COLO668 (cell line): Measurements from ENCODE around the gene DCST1.

Experiments
- DNase-seq: peaks from one replicate; lab custom pipeline; 2025; ENCODE audit not compliant: unreplicated experiment; lab: John Stamatoyannopoulos, UW

DCST1 gene

DNA sequence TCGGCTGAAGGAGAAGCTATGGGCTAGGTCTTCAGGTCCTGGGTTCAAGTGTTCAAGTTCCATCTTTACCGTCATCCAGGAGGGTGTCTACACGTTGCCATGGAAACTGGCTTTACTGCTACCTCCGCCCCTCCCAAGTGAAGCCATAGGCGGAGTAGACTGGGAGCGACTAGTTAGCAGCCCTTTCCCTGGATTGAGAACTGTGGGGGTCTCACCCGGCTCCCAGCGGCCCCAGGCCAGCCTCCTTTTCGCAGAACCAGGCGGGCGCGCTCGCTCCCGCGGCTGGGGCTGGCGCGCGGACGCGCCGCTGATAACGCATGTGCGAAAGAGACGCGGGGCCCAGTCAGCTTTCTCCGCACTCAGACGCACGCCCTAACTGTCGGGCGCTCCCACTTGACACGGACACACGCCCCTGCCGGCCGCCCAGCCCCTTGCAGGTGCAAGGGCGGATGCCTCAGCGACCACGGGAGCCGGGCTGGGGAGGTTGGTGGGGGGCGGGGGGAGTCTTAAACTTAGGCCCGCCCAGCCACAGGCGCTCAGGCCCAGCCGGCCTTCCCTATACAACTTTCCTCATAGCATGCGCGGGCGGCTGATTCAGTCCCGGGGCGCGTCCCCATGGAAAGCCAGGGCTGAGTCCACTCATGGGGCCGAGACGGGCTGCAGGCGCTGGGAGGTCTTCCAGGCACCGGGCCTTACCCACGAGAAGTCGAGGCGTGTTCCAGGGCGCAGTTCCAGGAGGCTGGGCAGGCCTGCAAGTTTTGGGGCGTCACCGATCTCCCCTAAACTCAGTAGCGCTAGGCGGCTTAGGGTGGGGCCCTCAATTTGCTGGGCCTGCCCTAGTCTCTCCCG, 37.3 kb downstream of the DCST1 start:
- peak; percentile 92 for DNase-seq

DNA sequence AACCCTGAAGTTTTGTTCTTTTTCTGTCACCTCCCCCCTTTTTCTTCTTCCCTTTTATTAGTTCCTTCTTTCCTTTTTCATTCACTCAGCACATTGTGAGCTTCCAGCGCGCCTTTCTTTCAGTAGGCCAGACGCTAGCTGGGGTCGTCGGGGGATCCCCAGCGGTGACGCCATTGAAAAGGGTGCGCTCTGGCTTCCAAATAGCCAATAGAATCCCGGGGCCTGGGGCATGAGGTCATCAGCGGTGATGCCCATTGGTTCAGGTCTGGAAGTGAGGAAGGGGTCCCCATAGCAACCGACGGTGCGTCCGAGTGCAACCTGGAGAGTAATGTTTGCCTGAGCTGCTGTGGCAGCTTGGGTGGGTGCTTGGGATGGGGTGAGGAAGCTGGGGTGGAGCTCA, 38.1 kb downstream of the DCST1 start:
- DNase-seq = peak; percentile 54

DNA sequence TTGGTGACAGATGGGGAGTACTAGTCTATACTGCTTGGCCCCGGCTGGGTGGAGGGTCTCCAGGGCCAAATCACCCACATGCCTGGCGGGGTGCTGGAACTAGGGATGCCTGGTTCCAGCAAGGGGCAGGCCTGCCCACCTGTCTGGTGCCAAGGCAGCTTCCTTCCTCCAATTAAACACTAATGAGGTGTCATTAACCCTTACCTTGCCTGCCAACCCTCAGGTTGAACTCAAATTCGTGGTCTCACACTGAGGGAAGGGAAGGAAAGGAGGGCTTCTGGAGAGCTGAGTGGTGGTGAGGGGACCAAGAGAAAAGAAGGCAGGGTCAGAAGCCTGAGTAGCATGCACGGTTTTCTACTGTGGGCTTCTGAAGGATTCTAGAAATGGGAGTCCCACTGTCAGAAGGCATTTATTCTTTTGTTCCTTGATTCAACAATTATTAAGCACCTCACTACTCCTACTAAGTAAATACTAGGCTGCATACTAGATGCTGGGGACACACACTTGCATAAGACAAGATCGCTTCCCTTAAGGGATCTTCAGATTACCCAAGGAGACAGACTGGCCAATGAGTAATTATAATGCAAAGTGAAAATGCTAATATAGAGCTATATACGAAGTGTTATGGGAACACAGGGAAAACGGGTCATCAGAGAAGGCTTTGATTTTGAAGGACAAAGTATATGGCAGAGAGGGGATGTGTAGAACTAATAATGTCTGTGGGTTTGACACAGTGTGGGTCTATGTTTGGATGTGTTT, 39.1 kb downstream of the DCST1 start:
- no peak for DNase-seq

DNA sequence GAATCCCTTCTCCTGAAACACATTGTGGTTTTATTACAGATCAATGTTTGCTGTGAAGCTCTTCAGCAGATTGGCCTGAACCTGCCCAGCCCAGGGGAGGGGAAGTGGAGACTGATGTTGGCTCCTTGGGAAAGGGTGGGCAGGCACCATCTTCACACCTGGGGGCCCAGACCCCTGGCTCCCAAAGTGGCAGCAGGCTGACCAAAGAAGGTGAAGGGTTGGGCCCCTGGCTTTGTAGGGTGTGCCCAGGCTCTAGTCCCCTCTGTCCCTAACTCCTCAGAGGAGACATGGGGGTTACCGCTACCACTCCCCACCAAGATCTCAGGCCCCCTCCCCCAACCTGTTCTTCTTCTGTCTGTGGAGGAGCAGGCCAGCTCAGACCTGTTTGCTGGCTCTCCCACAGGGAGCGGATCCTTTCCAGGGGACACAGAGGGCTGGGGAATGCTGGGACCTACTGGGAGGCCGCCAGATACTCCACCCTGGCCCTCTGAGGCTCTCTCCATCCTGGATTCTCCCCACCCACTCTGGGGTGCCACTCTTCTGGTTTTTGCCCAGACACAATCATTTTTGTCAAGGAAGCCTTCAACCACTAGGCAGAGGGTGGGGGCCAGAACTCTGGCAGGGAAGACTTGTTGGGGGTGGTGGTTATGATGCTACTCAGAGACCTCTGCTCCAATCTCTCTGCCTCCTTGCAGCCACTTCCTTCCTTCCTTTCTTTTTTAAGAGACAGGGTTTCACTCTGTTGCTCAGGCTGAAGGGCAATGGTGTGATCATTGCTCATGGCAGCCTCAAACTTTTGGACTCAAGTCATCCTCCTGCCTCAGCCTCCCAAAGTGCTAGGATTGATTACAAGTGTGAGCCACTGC, 40.0 kb downstream of the DCST1 start:
- DNase-seq = peak; percentile 30

DNA sequence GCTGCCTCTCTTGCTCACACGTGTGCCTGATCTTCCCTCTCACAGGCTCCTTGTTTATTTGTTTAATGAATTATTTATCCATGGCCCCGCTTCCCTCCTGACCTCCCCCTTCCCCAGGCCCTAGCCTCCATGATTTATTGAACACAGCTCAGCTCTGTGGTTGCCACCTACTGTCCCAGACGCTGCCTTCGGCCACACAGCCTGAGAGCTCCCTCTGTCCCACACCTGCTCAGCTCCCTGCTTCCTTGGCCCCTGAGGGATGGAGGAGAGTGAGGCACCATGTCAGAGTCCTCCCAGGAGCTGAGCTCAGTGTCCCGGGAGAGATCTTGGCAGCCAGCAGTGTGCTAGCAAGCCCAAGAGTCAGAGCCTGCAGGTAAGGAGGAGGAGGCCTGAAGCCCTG, 41.9 kb downstream of the DCST1 start:
- DNase-seq = peak; percentile 85

DNA sequence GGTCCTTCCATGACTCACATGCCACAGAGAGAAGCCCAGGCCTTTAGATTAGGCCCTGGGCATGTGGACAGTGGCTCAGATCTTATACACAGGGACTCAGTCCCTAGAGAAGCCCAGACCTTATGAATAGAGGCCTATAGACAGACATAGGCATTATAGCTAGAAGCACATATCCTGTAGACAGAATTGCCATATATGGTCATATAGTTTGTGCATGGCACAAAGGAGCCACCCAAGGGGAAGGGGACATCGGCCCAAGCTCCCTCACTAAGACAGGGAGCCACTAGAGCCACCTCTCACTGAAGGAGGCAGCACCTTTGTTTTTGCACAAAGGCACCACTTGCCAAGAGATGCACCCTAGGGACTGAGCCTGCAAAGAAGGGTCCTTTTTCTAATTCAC, 42.7 kb downstream of the DCST1 start:
- DNase-seq = no peak

DNA sequence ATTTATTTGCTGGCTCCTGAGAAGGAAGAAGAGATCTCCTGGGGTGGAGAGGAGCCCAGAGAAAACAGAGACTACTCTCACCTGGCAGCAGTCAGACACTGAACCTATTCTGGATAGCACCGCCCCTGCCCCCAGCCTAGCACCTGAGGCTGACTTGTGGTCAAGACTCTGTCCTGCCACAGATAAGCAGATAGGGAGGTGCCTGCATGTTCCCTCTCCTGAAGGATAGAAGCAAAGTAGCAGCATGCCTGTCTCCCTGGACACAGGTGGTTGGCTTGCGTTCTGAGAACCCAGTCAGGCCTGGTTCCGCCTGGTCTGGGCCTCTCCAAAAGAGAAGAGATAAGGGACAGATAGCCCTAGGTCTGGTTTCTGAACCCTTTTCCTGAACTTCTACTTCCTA, 43.7 kb downstream of the DCST1 start:
- peak; percentile 47 for DNase-seq

DNA sequence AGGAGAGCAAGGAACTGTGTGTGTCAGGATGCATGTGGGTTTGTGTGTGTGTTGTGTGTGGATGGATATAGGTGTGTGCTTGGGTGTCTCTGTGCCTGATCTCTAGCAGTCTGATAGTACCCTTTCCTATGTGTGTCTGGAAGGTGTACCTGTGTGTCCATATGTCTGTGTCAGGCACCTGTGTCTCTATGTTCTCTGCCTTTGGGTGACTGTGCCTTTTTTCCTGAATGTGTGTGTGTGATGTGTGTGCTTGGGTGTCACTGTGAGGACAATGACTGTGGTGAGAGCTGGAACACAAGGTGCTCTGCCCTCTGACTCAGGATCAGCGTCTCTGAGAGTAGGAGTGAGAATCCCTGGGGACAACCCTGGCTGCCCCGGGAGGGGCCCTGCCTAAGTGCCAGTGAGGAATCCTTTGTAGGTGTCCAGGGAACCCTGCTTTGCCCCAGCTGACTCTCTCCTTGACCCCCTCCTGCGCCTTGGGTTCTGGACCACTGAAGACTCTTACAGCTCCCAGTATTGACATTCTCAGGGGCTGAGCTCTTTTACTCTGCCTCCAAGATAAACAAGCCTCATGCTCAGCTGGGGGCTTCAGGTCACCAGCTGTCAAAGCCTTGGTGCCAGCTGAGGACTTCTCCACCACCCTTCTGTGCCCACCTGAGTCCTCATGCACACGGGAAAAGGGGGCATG, 44.3 kb downstream of the DCST1 start:
- peak; percentile 37 for DNase-seq

DNA sequence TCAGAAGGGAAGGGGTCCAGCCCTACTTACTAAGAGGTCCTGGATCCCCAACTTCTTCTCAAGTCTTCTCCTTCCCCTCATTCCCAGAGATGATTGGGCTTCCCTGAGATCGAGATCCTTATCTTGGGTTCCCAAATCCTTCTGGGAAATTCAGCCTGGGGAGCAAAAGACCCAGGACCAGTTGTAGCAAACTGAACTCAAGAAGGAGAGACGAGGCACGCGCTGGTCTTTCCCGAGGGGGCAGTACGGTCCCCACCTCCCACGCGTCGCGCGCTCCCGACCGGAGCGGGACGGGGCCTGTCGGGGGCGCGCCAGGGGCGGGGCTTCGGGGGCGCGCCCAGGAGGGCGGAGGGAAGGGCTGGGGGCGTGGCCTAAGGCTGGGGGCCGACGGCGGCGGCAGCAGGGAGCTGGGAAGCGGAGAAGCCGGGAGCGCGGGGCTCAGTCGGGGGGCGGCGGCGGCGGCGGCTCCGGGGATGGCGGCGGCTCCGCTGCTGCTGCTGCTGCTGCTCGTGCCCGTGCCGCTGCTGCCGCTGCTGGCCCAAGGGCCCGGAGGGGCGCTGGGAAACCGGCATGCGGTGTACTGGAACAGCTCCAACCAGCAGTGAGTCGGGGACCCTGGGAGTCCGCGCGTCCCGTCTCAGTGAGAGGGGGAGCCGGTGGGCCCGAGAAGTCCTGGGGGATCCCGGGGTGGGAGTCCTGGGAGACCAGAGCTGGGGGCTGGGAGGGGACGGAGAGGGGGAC, 45.0 kb downstream of the DCST1 start, which contains the start of gene EFNA3:
EFNA3 (plus strand) TSS at position 369 of the 741 bp plus-strand sequence; CDS start at position 474, 105 bp downstream.
- DNase-seq = peak; percentile 89

DNA sequence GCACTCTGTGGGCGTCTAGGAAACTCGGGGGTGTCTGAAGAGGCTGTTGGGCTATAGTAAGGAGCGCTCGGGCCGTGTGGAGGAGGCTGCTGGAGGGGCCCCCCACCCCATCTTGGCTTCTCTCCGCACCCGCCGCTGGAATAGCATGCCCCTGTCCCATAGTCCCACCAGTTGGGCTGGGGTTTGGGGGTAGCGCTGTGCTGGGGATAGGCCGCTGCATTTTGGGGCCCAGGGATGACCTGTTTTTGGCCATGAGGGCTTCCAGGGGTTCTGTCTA, 45.5 kb downstream of the DCST1 start:
- DNase-seq = no peak

DNA sequence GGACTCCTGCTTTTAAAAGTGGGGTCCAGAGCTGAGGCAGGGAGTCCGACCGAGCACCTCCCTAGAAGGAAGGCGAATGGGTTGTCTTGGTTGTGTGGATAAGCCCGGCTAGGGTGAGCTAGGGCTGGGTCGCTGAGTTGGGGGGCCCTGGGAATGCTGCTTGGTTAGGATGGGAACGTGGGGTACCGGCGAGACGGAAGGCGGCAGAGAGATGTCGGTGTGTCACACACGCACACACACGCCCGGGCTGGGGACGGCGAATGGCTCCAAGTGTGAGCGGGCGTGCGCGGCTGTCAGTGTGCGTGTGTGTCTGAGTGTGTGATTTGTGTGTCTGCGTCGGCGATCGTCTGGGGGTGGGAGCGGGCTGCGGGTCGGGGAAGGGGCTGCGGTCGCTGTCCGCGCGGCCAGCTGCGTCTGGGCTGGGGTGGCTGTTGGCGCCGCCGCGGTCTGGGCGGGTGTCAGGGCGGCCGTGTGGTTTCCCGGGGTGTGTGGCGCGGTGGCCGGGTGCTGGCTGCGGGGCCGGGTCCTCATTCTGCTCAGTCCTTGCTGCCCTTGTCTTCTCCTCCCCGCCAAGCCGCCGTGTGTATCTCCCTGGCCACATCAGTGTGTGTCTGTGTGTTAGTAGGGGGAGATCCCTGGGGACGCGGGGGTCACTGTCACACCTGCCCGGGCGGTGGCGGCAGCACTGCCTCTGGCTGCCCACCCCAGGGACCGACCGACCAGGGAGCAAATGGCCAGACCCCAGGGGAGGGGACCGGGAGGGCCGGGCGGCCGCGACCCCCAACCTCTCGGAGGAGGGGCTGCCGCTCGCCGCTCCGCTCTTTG, 46.1 kb downstream of the DCST1 start:
- DNase-seq = peak; percentile 59

DNA sequence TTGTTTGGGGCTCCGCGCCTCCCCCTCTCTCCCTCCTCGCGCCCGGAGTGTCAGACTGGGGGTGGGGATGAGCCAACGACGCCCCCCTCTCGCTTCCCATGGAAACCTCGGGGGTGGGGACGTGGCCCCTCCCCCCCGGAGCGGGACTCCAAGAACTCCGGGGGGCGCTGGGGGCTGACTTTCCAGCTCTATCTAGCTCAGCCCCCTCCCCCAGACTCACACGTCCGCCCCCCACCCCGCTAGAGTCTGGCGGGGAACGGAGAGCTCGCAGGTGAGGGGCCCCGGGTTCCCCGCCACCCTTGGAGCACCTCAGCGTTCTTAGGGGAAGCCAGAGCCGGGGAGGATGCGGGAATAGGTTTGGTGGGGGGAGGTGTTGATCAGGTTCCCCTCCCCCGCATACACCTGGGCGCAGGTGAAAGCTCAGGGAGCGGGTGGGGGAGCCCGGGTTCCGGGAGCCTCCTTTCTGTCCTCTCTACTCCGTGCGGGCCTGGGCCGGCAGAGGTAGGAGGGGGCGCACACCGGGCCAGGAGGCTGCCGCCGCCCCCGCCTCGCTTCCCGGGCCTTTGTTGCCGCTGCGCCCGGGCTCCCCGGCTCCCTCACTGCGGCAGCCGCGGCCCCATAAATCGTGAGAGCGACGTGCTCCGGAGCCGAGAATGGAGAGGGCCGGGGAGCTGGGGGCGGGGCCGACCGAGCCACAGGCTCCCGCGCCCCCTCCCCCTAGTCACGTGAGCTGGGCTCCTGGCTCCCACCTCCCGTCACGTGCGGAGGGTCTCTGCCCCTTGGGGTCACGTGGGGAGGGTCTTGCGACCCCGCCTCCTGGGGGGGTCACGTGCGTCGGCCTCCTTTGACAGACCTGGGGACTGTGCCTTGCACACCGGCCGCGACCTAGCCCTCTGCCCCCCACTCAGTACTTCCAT, 46.9 kb downstream of the DCST1 start:
- peak; percentile 83 for DNase-seq

DNA sequence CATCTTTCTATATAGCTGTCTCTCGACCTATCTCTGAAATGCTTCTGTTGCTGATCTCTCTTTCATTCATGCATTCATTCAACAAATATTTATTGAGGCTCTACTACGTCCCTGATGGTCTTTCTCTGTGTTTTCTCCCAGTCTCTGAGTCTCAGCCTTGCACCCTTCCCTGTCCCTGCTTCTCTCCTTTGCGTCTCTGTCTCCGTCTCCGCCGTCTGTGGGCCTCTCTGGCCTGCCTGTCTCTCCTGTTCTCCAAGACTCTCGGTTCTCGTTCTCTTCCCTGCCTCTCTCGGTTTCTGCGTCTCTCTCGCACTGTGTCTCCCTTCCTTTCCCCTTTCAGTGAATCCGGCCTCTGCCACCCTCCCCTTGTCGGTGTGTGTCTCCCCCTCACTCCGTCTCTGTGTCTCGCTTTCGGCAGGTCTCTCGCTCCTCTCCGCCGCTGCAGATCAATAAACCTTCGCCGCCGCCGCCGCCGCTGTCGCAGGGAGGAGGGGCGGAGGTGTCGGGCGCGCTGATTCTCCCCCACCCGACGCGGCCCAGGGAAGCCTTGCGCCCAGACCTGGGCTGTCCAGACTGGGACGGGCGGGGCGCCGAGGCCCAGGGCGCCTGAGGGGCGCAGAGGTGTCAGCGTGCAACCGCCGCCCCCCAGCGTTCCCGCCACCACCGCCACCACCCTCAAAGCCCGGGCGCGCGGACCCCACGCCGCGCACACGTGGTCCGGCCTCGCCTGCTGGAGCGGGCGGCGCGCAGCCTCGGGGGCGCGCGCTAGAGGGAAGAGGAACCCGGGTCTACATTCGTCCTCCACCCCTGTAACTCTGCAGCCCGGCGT, 48.1 kb downstream of the DCST1 start:
- peak; percentile 56 for DNase-seq

DNA sequence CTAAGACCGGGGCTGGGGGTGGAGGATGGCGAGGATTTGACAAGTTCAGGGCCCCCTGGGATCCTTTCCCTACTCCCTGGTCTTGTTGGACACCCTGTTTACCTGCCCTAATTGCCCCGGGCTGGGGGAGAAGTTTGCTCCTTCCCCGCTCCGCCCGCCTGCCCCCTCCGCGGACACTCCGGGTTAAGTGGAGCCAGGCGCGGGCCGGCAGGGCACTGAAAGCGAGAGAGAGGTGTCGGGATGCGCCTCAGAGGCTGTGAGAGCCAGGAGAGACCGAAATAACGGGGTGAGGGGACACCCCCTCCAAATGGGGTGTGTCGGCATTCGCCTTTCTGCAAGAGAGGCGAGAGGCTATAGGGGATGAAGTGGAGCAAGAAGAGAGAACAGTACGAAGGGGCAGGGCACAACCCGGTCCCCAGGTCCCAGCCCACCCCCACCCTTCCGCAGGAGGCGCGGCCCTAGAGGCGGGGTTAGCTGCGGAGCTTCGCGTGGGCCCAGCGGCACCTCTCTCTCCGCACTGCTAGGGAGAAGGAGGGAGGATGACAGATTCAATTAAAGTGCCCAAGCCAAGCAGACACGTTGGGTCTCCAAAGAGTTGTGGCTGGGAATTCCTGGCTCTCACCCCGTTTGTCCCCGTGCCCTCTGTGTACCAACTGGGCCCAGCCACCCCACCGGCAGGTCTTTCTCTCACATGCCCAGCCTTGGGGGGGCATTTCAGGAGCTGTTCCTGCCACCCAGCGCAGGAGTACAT, 48.9 kb downstream of the DCST1 start:
- no peak for DNase-seq

DNA sequence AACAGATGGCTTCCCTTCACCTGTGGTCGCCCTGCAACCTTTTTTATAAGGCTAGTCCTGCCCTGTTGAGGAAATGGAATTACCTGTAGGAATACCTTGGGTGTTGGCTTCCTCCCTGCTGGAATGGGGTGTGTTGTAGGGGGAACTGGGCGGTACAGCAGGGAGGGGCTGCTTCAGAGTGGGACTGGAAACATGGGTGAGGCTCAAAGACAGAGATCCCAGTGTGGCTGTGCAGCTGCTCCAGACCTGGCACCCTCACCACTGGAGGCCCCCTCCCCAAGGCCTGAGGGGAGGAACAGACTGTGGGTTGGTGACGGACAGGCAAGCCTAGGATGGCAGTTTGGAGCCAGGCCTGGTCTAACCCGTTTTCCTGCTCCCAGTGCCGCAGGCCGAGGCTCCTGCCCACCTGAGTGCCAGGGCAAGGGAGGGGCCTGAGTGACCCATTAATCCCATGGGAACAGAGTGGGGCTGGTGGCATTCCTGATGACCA, 49.5 kb downstream of the DCST1 start:
- no peak for DNase-seq

DNA sequence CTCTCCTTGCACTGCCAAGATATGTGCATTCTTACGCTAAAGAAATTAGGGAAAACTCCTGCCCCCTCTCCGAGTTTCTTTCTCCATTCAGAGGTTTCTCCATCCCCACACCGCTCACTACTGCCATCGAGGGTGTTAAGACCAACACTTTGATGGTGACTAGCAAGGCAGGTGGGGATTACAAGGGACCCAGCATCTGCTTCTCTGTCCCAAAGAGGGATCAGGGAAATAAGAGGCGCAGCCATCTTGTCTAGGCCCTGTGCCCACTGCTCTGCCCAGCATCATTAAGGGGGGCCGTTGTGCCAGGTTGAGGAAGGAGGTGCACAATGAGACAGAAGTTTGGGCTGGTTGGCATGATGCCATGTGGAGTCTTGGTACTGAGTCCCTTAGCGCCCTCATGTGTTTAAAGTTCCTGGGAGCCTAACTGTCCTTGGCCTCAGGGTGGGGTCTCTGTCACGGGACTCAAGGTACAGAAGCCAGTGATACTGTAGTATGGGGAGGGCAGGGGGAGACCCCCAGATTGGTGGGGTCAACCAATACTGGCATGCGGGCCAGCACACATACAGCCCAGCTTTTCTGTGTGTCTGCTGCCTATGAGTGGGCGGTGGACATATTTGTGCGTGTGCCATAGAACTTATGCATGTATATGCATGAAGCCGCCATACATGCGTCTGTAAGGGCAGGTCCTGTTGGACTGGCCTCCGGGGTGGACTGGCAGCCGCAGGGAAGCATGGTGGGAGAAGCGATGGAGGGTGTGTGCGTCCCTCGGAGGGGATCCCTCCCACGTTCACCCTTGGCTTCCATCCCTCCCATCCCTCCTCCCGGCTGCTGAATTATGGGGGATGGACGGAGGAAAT, 50.5 kb downstream of the DCST1 start:
- peak; percentile 46 for DNase-seq
